DND-41 (cell line): ENCODE data around the gene ANXA3.

ENCODE experiments used
- ATAC-seq: fragments of 200-7000 bp; cut with Tn5 transposase; 3 replicates; pipeline ENCODE4 v1.9.1; 2021; ENCODE audit warnings: low read depth; ENCODE audit not compliant: insufficient read depth
- DNase-seq: peaks from one replicate; pipeline ENCODE4 v3.0.0-alpha.2; 2020
- H2AFZ ChIP-seq: 2 replicates; pipeline ENCODE4 v1.6.0; 2012; ENCODE audit warnings: low read depth, low read length
- H3K27ac ChIP-seq: 2 replicates; pipeline ENCODE4 v1.5.1; 2012; ENCODE audit warnings: low read length, inconsistent platforms
- H3K27me3 ChIP-seq: fragments of 200-600 bp; sonication (generic); 2 replicates; pipeline ENCODE4 v1.6.0; 2012; ENCODE audit warnings: low read length, mild to moderate bottlenecking, inconsistent platforms; ENCODE audit not compliant: insufficient read depth, poor library complexity
- H3K36me3 ChIP-seq: 2 replicates; pipeline ENCODE4 v1.5.1; 2012; ENCODE audit warnings: low read length, inconsistent platforms; ENCODE audit not compliant: insufficient read depth
- H3K4me1 ChIP-seq: 2 replicates; pipeline ENCODE4 v1.5.1; 2012; ENCODE audit warnings: mild to moderate bottlenecking, low read length; ENCODE audit not compliant: insufficient read depth
- H3K4me2 ChIP-seq: 2 replicates; pipeline ENCODE4 v1.6.0; 2012; ENCODE audit warnings: mild to moderate bottlenecking, moderate library complexity, low read length, inconsistent platforms; ENCODE audit not compliant: insufficient read depth
- H3K4me3 ChIP-seq, 2 experiments: fragments of 200-600 bp in 1 of 2; shearing (Covaris generic) in 1 of 2; 2 replicates each; pipeline ENCODE4 v1.5.1; 2012 to 2016; ENCODE audit warnings: inconsistent platforms in 2 of 2, low read length in 2 of 2, mild to moderate bottlenecking in 2 of 2, low read depth in 1 of 2, moderate library complexity in 1 of 2
- H3K79me2 ChIP-seq: 2 replicates; pipeline ENCODE4 v1.6.0; 2012; ENCODE audit warnings: low read length, inconsistent platforms; ENCODE audit not compliant: insufficient read depth
- H3K9ac ChIP-seq: 2 replicates; pipeline ENCODE4 v1.6.0; 2012; ENCODE audit warnings: low read depth, mild to moderate bottlenecking, inconsistent platforms, low read length, moderate library complexity
- H3K9me3 ChIP-seq: 2 replicates; pipeline ENCODE4 v1.5.1; 2012; ENCODE audit warnings: low read length, moderate library complexity, mild to moderate bottlenecking, inconsistent platforms; ENCODE audit not compliant: insufficient read depth, severe bottlenecking
- H4K20me1 ChIP-seq: 2 replicates; pipeline ENCODE4 v1.6.0; 2012; ENCODE audit warnings: low read length; ENCODE audit not compliant: insufficient read depth
- CTCF ChIP-seq: IDR thresholded peaks from 2 replicates; pipeline ENCODE4 v1.5.1; 2012; ENCODE audit warnings: borderline replicate concordance, low read length, moderate library complexity, mild to moderate bottlenecking; ENCODE audit not compliant: poor library complexity, severe bottlenecking; ENCODE audit errors: extremely low read depth
- EZH2 ChIP-seq: IDR thresholded peaks from 3 replicates; pipeline ENCODE4 v1.6.1; 2012; ENCODE audit warnings: borderline replicate concordance, low read depth, mild to moderate bottlenecking, moderate library complexity, low read length, inconsistent platforms; ENCODE audit not compliant: severe bottlenecking

ANXA3 gene

DNA sequence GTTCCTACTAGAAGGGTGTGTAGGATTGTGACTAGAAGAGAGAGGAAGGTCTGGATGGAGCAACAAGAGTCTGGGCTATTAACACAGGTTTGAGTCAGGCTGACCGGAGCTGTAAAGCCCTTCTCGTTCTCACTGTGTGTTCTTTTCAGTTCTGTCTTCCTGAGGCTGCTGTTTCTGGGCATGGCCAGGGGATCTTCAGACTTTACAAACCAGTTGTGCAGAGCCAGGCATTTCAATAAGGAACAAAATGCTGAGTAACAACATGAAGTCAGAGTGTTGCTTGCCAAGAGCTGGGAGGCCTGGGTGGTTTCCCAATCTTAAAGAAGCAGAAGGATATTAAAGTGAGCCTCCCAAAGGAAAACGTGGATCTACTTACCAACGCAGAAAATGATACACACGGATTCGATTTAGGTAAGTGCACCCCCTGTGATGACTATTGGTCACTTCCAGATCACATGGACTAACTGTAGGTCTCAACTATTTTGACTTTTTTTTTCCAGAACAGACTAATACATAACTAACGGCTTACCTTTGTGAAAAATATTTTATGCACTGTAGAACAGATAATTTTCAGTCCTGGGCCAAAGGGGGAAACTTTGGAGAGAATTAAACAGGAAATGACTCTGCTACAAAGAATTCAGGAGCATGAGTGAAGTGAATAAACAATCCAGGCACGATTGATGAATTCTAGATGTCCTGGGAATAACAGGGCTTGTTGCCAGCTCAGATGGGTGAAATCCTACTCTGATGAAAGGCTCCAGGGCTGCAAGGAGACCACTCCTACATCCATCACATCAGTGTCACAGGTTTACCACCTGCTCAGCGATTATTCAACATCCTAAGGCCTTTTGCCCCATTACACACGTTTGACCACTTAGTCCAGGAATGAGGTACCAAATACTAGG is 94.5 kb downstream of the ANXA3 start:
- H3K27me3 ChIP-seq, result no peaks in the 10 kb centered on the region
- H3K36me3 ChIP-seq, result no peaks in the 10 kb centered on the region
- H3K4me2 ChIP-seq, result no peak overlapping the region
- H3K4me1 ChIP-seq, result no peaks in the 10 kb centered on the region
- H3K4me3 ChIP-seq, result no peak overlapping the region
- H3K79me2 ChIP-seq, result no peaks in the 10 kb centered on the region
- H2AFZ ChIP-seq, result no peak overlapping the region; the same call in 1 of the 2 replicates
- no peak overlapping the region for H3K27ac ChIP-seq
- TF ChIP-seq CTCF (no peak), EZH2 (no peak)
- ATAC-seq (no peak), DNase-seq (no peak)
- no peak overlapping the region for H3K9ac ChIP-seq
- H4K20me1 ChIP-seq, result no peaks in the 10 kb centered on the region
- no peaks in the 10 kb centered on the region for H3K9me3 ChIP-seq

DNA sequence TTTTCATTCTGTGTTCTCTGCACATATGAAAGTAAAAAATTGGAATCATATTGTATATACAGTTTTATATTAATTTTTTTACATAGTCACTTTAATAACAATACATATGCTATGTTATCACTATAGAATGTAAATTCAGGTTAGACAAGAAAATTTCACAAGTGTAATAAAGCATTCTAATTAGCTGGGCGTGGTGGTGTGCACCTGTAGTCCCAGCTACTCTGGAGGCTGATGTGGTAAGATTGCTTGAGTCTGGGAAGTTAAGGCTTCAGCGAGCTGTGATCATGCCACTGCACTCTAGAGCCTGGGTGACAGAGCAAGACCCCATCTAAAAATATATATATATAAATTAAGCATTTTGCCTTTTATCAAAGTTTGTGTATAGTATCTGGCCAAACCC is 95.7 kb downstream of the ANXA3 start:
- Histone ChIP-seq H4K20me1 (no peaks in the 10 kb centered on the region), H3K27me3 (no peaks in the 10 kb centered on the region), H3K4me1 (peaks cover 4% of the 10 kb centered on the region), H3K4me3 (no peak overlapping the region), H3K79me2 (no peaks in the 10 kb centered on the region), H2AFZ (no peak overlapping the region), H3K4me2 (no peak overlapping the region), H3K9ac (no peak overlapping the region), H3K36me3 (no peaks in the 10 kb centered on the region), H3K27ac (no peak overlapping the region), H3K9me3 (no peaks in the 10 kb centered on the region)
- TF ChIP-seq CTCF (no peak), EZH2 (no peak)
- ATAC-seq (no peak), DNase-seq (no peak)

GRCh38 chr4:78648640-78649363 is 97.2 kb downstream of the ANXA3 start:
- ATAC-seq (no peak), DNase-seq (no peak)
- Histone ChIP-seq H3K36me3 (no peaks in the 10 kb centered on the region), H3K4me3 (no peak overlapping the region), H2AFZ (no peak overlapping the region), H4K20me1 (no peaks in the 10 kb centered on the region), H3K27me3 (no peaks in the 10 kb centered on the region), H3K9me3 (no peaks in the 10 kb centered on the region), H3K4me2 (no peak overlapping the region), H3K4me1 (peaks cover 6% of the 10 kb centered on the region), H3K27ac (no peak overlapping the region), H3K9ac (no peak overlapping the region), H3K79me2 (no peaks in the 10 kb centered on the region)
- TF ChIP-seq CTCF (no peak), EZH2 (no peak)
